Body of pancreas (tissue), 4 donors: ENCODE measurements around the gene C15orf61.

Experiments
- CTCF ChIP-seq, 7 experiments: fragments of 450-650 bp in 4 of 7; fragments of 200-600 bp in 3 of 7; sonication (generic) in 3 of 7; IDR thresholded peaks; one replicate each; pipeline ENCODE4 v1.5.1; 2016 to 2019; ENCODE audit warnings: antibody characterized with exemption in 7 of 7
- POLR2A ChIP-seq, 3 donors: fragments of 450-650 bp; IDR thresholded peaks; one replicate each; pipeline ENCODE4 v1.6.1; 2016; ENCODE audit warnings: antibody characterized with exemption in 3 of 3, mild to moderate bottlenecking in 2 of 3

GRCh38 chr15:67564021-67564967, 43.4 kb downstream of the C15orf61 start:
- TF ChIP-seq POLR2A (IDR thresholded peaks at IDR 0.05) (no peak), CTCF (IDR thresholded peaks at IDR 0.05) (no peak)
